COLO668 (cell line): Measurements from ENCODE around the gene CERS1.
"Not testable (repeated sequence)": the region's sequence is repeated elsewhere in the genome, so short reads cannot be mapped to it uniquely, and the experiment has no call there.

Source experiments
- DNase-seq: peaks from one replicate; lab custom pipeline; 2025; ENCODE audit not compliant: unreplicated experiment; lab: John Stamatoyannopoulos, UW

The CERS1 gene

DNA sequence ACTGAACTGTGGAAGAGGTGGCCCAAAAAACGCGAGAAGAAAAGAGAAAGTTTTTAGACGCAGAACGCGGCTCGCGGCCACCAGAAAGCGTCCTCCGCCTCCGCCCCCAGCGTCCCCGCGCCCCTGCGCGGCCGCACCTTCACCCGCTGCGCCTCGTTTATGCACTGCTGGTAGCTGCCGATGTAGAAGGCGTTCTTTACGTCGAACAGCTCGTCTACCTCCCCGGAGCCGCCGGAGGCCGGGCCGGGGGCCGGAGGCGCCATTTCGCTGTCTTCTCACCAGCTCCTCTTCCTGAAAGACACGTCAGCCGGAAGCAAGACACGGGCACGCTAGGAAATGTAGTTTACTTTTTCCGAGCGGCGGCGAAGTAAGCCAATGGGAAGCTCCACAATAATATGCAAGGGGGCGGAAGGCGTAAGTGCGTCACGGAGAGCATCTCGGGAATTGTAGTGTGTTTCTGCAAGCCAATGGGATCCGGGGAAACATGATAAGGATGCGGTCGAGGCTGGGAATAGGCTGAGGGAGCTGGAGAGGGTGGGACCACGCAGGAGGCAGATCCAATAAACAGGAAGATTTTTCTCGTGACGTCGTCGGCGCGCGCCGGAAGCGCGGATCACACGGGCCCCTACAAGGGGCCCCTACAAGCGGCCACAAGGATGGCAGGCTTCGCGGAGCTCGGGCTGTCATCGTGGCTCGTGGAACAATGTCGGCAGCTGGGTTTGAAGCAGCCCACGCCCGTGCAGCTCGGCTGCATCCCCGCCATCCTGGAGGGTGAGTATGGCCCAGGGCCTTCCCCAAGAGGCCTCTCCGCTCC, 23.3 kb upstream of the CERS1 start, which contains the start of the genes COPE and DDX49:
Gene COPE (minus strand): TSS at position 302 of the 814 bp plus-strand sequence. CDS start 39 bp downstream, at position 263.
Gene DDX49 (plus strand): TSS at position 630 of the 814 bp plus-strand sequence. CDS start 27 bp downstream, at position 657.
- DNase-seq = peak; percentile 96

- DNase-seq = not testable (repeated sequence)
Observed at GRCh38 chr19:18917593-18917992, 21.6 kb upstream of the CERS1 start.

DNA sequence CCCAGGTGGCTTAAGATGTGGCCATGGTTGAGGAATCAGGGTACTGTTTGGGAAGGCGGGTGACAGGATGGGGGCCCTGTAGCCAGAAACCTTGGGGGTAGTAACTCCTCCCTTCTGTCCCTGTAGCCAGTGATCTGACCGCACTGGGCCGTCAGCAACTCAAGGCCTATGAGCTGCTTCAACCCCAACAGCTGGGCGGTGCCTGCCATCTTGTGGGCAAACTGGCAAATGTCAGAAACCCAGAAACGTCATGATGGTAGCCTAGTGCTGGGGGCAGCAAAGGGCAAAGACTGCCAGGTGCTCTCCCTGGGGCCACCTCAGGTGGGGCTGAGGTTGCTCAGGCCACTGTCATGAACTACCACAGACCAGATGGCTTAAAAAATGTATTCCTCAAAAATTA, 19.7 kb upstream of the CERS1 start:
- peak; percentile 33 for DNase-seq

- DNase-seq = no peak
Observed at GRCh38 chr19:18913466-18913865, 17.5 kb upstream of the CERS1 start.

- DNase-seq = no peak
Observed at GRCh38 chr19:18912933-18913332, 17.0 kb upstream of the CERS1 start.

DNA sequence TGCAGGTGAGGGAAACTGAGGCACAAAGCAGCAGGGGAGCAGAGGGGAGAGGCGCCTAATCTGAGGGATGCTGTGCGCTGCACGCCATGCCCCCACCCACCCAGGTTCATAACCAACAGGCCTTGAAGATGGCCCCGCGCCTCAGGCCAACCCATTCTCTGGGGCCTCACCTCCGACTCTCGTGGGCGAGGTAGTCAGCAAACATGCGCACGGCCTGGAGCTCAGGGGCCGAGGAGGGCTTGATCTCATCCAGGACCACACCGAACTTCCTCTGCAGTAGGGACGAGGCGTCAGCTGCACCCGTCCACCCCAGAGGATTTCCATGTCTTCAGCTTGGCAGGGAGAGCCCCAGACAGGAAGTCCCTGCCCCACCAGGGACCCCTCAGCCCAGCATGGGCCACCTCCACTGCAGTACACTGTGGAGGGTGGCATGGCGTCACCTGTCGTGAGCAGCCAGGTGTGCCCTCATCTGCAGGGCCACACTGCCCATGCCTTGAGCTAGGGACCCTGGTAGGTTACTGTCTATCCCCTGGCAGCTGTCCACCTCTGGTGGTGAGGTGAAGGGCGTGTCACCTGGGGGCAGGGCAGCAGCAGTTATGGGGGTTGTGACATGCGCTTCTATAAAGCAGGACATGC, 15.0 kb upstream of the CERS1 start:
- DNase-seq = no peak

DNA sequence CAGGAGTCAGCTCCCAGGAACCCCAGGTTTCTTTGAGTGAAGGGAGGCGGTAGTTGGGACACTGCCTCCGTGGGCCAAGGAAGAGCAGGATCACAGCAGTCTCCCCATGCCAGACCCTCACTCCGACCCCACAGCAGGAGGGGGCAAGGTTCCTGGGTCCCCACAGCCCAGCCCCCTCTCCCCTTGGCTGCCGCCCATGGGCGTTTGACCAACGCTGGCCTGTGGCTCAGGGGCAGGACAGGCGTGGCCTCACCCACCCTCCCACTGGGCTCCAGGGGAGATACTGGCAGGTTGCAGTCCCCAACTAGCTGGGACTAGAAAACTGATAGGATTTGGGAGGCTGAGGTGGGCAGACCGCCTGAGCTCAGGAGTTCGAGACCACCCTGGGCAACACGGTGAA, 14.1 kb upstream of the CERS1 start:
- no peak for DNase-seq

- no peak for DNase-seq
Observed at GRCh38 chr19:18908917-18909619, 13.1 kb upstream of the CERS1 start.

DNA sequence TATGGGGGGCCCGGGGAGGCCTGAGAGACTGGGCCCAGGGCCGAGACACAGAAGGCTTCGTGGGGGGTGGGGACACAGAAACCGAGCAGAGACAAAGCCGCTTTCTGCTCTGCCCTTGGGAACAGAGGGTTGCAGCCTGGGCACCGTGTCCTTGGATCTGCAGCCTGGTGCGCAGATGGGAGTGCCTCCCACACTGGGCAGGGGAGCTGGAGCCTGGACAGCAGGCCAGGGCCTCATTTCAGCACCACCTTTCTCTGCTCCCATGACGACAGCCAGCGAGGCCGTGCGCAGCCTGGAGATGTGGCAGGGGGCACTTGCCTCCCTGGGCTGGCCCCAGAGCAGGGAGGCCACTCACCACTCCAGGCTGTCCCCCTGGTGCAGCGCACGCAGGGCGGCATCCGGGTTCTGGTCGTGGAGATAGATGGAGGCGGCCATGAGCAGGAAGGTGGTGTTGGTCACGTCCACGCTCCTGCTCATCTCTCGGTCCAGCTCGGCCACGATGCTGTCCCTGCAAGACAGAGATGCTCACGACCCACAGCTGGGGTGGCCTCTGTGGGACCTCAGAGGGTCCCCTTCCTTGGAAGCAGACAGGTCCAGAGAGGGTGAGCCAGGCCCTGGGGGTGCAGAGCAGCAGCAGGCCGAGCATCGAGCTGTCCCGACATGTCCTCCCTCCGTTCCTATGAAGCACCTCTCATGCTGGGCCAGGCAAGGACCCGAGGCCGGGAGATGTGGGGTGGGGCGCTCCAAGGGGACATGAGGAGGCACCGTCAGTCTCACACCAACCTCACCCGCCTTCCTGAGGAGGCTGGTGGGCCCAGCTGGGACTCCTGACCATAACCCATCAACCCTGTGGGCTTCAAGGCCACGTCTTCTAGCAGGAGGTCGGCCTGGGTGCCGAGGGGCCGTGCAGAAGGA, 10.9 kb upstream of the CERS1 start:
- DNase-seq = no peak

DNA sequence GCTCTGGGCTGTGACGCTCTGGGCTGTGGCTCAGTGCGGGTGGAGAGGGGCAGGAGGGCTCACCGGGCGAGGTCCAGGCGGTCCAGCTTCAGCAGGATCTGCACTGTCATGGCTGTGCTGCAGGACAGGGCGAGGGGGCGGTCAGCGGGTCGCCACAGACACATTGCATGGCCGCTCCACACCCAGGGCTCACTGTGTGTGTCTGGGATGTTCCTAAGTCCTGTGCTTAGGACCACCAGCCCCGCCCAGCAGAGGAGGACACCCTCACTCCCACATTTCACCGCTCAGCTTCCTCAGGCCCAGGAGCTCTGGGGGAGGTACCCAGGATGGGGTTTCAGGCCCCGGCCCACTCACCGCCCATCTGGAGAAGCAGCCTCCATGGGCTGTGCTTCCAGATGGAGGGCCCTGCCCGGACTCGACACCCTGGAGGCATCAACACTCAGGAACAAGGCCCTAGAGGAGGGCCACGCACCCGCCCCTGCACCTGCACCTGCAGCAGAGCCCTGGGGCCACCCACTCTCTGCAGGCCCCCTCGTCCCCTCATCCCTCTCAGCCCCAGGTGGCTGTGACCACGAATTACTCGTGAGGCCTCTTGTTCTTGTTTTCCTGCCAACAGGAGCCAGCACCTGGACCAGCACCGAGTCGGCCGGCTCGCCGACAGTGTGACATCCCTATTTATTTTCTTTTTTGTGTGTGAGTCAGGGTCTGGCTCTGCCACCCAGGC, 9.7 kb upstream of the CERS1 start:
- DNase-seq = no peak

GRCh38 chr19:18905058-18905456, 9.1 kb upstream of the CERS1 start:
- DNase-seq = no peak

DNA sequence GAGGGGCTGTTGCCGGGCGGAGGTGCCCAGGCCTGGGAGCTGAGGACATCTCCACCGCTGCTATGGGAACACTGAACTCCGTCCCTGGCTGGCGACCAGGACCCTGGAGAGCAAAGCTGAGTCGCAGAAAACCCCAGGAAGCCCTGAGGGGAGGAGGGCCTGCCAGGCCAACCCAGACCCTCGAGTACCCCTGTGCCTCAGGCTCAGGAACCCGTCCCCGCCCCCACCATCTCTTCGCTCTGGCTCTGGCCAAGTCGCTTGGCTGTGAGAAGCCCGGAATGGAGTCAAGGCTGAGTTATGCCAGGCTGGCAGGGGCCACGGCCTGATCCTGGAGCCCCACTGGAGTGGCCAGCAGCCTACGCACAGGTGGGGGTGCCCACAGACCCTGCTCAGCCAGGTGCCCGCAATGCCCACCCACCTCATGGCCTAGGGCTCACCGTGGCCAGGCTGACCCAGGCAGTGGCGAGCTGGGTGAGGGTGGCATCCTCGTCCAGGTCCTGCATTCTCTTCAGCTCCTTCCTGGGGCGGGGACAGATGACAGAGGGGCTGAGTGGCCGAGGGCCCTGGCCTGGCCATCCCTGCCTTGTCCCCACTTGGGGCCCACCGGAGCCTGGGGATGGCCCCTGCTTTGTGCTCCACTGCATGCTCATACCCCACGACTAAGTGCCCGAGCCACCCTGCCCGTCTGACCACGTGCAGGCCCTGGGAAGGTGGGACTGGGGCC, 8.5 kb upstream of the CERS1 start:
- DNase-seq = no peak

- no peak for DNase-seq
Observed at GRCh38 chr19:18903156-18904037, 7.4 kb upstream of the CERS1 start.

DNA sequence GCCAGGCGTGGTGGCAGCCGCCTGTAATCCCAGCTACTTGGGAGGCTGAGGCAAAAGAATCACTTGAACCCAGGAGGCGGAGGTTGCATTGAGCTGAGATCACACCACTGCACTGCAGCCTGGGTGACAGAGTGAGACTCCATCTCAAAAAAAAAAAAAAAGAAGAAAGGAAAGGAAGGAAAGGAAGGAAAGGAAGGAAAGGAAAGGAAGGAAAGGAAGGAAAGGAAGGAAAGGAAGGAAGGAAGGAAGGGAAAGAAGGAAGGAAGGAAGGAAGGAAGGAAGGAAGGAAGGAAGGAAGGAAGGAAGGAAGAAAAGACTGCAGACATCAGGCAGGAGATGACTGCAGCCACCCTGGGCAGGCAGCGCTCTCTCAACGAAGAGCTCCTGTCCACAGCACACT, 6.6 kb upstream of the CERS1 start:
- DNase-seq = not testable (repeated sequence)

- DNase-seq = no peak
Observed at GRCh38 chr19:18901491-18901890, 5.5 kb upstream of the CERS1 start.

DNA sequence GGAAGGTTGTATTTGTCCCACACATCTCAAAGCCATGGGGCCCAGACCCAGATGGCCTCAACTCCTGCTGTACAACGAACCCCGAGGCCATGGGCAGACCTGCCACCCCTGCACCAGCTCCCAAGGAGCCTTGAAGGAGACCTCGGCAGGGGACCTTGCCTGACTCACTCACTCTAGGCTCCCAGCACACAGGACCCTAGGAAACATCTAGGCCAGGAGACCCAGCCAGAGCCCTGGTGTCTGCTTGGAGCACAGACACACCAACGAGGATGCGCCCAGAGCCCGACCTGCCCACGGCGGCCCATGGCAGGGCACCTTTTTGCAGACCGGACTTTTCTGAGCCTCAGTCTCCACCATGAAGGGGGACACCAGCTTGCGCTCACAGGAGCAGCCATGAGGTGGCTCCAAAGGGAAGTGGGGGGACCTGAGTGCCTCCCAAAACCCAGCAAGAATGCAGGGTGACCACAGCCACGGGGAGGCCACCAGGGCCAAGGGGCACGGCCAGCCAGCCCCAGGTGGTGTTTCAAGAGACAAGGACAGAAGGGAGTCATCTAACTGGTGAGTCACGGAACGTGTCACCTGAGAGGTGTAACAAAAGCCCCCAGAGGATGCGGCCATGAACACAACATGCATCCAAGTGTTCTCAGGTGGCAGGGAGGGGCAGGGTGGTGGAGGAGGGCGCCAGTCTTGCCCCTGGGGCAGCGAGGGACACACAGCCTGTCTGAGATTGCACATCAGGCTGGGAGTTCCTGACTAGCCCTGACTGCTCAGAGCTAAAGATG, 4.9 kb upstream of the CERS1 start:
- no peak for DNase-seq
